Mucosa of descending colon (tissue), 3 donors: ENCODE measurements around the gene NOSTRIN. TPM values are rescaled to one million over a fixed set of nuclear protein-coding genes. Genes with fewer than 3 reads are reported as not detected.

Experiments used
- ATAC-seq: fragments of 200-7000 bp; cut with Tn5 transposase; one replicate; pipeline ENCODE4 v1.9.1; 2020; ENCODE audit warnings: mild to moderate bottlenecking, moderate library complexity
- DNase-seq, 3 donors: peaks; one replicate each; pipeline ENCODE4 v3.0.0-alpha.2; 2020
- H3K36me3 ChIP-seq: fragments of 200-600 bp; one replicate; pipeline ENCODE4 v1.8.0; 2021; ENCODE audit warnings: low read depth, mild to moderate bottlenecking
- H3K4me1 ChIP-seq: fragments of 200-600 bp; one replicate; pipeline ENCODE4 v1.8.0; 2021; ENCODE audit warnings: low read depth, mild to moderate bottlenecking
- H3K4me3 ChIP-seq: fragments of 200-600 bp; one replicate; pipeline ENCODE4 v1.8.0; 2021; ENCODE audit warnings: mild to moderate bottlenecking
- H3K9me3 ChIP-seq: fragments of 200-600 bp; one replicate; pipeline ENCODE4 v1.8.0; 2021; ENCODE audit warnings: mild to moderate bottlenecking
- intact Hi-C, 2 donors: fragments of 100-400 bp; cut with DNase I in 1 of 2; cut with micrococcal nuclease in 1 of 2; formaldehyde crosslinking; loops; one replicate each; pipeline versions ENCODE4 v1.11.0 to v1.11.1; 2022; cut with DNase I, micrococcal nuclease
- total RNA-seq, 3 donors: library from RNA; stranded (reverse); fragmentation: NEBNext Ultra II Directional in 2 of 3; extraction: Animal tissue kit (Norgen Biotek cat#: 25700) in 2 of 3; gene quantifications; one replicate each; pipeline versions ENCODE4 v1.2.1 to v1.2.4, GENCODE V29; 2021 to 2023
- TF ChIP-seq, protein P1 (sequence below): fragments of 200-600 bp; IDR thresholded peaks from one replicate; pipeline ENCODE4 v1.8.0; 2022; ENCODE audit warnings: antibody characterized with exemption, mild to moderate bottlenecking
- donor health status: DM: no; HTN: no; CAD: no; lungs with moderate emphysema.
- donor health status: DM: no; HTN: no; CAD: no.
- donor health status: DM: no; HTN: yes; CAD: no.

Gene NOSTRIN
- total RNA-seq, 3 donors from 2014 or later, result 27.3 to 78.7 (median 56.2) TPM

DNA sequence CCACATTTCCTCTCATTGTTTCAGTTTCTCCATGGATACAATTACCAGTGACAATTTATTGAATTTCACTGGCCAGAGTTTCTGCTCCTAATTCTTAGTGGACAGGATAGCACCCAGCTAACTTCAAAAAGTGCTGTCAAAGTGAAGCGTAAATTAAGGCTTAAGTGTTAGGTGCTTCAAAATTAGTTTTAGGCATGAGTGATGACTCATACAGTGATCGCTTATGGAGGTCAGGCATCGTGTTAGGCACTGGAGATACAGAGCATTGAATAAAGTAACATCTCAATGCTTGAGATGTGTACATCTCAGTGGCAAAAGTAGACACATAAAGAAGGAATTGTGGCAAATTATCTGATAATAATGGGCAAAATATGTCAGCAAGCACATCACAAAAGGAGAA, 40.8 kb downstream of the NOSTRIN start:
- ATAC-seq (no peak), DNase-seq (no peak)
- intact Hi-C loops, result no loop called here
- H3K9me3 ChIP-seq, result no peaks in the 10 kb centered on the region
- TF ChIP-seq, protein P1, sequence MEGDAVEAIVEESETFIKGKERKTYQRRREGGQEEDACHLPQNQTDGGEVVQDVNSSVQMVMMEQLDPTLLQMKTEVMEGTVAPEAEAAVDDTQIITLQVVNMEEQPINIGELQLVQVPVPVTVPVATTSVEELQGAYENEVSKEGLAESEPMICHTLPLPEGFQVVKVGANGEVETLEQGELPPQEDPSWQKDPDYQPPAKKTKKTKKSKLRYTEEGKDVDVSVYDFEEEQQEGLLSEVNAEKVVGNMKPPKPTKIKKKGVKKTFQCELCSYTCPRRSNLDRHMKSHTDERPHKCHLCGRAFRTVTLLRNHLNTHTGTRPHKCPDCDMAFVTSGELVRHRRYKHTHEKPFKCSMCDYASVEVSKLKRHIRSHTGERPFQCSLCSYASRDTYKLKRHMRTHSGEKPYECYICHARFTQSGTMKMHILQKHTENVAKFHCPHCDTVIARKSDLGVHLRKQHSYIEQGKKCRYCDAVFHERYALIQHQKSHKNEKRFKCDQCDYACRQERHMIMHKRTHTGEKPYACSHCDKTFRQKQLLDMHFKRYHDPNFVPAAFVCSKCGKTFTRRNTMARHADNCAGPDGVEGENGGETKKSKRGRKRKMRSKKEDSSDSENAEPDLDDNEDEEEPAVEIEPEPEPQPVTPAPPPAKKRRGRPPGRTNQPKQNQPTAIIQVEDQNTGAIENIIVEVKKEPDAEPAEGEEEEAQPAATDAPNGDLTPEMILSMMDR, result no peak
- no peaks in the 10 kb centered on the region for H3K36me3 ChIP-seq
- no peak overlapping the region for H3K4me3 ChIP-seq
- no peaks in the 10 kb centered on the region for H3K4me1 ChIP-seq

DNA sequence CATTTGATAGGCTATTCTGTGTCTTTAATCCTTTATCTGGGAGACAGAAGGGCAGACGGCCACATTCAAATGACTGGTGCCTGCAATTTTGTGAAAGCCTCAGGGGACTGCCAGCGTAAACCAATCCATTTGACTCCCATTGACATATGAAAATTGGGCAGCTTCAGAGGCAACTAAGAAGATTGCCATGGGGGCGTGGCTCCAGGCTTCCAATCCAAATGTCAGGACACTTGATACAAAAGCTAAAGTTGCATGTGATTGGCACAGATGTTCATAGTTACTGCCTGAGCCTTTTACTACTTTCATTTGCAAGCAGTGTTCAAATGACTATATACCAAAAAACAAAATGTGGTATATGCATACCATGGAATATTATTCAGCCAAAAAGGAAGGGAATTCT, 45.8 kb downstream of the NOSTRIN start:
- DNase-seq (no peak), ATAC-seq (no peak)
- H3K9me3 ChIP-seq, result no peaks in the 10 kb centered on the region
- no peaks in the 10 kb centered on the region for H3K4me1 ChIP-seq
- TF ChIP-seq, protein P1, result no peak
- no peak overlapping the region for H3K4me3 ChIP-seq
- no peaks in the 10 kb centered on the region for H3K36me3 ChIP-seq
- intact Hi-C loops, result no loop called here

GRCh38 chr2:168849610-168850009, 47.2 kb downstream of the NOSTRIN start:
- no peaks in the 10 kb centered on the region for H3K36me3 ChIP-seq
- H3K9me3 ChIP-seq, result no peaks in the 10 kb centered on the region
- ATAC-seq (peak; percentile 88), DNase-seq (peak in 2 of 3 donors; percentile 68 to 72)
- no peak overlapping the region for H3K4me3 ChIP-seq
- TF ChIP-seq, protein P1, result peak; percentile 12
- H3K4me1 ChIP-seq, result no peaks in the 10 kb centered on the region
- intact Hi-C loops, result no loop called here

- intact Hi-C loops, result no loop called here
- no peaks in the 10 kb centered on the region for H3K4me1 ChIP-seq
- no peak for DNase-seq
- H3K4me3 ChIP-seq, result no peak overlapping the region
- no peaks in the 10 kb centered on the region for H3K36me3 ChIP-seq
- no peak for ATAC-seq
- no peaks in the 10 kb centered on the region for H3K9me3 ChIP-seq
- TF ChIP-seq, protein P1, result no peak
Observed at GRCh38 chr2:168850846-168851245, 48.4 kb downstream of the NOSTRIN start.

- ATAC-seq (no peak), DNase-seq (no peak)
- no peaks in the 10 kb centered on the region for H3K36me3 ChIP-seq
- H3K9me3 ChIP-seq, result no peaks in the 10 kb centered on the region
- H3K4me3 ChIP-seq, result no peak overlapping the region
- no peaks in the 10 kb centered on the region for H3K4me1 ChIP-seq
- TF ChIP-seq, protein P1, result no peak
- intact Hi-C loops, result no loop called here
Observed at GRCh38 chr2:168851674-168852320, 49.4 kb downstream of the NOSTRIN start.

- intact Hi-C loops, result no loop called here
- Histone ChIP-seq H3K4me3 (no peak overlapping the region), H3K36me3 (no peaks in the 10 kb centered on the region), H3K9me3 (no peaks in the 10 kb centered on the region), H3K4me1 (no peaks in the 10 kb centered on the region)
- DNase-seq, result no peak
- no peak for ATAC-seq
- TF ChIP-seq, protein P1, result no peak
Observed at GRCh38 chr2:168852481-168852880, 50.0 kb downstream of the NOSTRIN start.
